H9 (cell line): ENCODE measurements around the gene SLBP. TPM values are rescaled to one million over a fixed set of nuclear protein-coding genes. Genes with fewer than 3 reads are reported as not detected.

Experiments
- DNase-seq: peaks from one replicate; pipeline ENCODE4 v3.0.0-alpha.2; 2017
- H2AFZ ChIP-seq: one replicate; pipeline ENCODE4 v1.6.1; 2013; ENCODE audit warnings: mild to moderate bottlenecking, low read length, control low read depth, moderate library complexity
- H2AK5ac ChIP-seq: 2 replicates; pipeline ENCODE4 v1.6.1; 2013; ENCODE audit warnings: low read length, control low read depth, mixed read lengths; ENCODE audit not compliant: insufficient read length
- H2BK120ac ChIP-seq: one replicate; pipeline ENCODE4 v1.6.1; 2013; ENCODE audit warnings: low read depth, mild to moderate bottlenecking, low read length, control low read depth, inconsistent platforms; ENCODE audit not compliant: poor library complexity, severe bottlenecking
- H2BK12ac ChIP-seq: 2 replicates; pipeline ENCODE4 v1.6.1; 2013; ENCODE audit warnings: low read length, control low read depth, mixed read lengths, low read depth; ENCODE audit not compliant: insufficient read length
- H2BK15ac ChIP-seq: 2 replicates; pipeline ENCODE4 v1.6.1; 2013; ENCODE audit warnings: low read depth, low read length, control low read depth
- H2BK20ac ChIP-seq: one replicate; pipeline ENCODE4 v1.6.1; 2013; ENCODE audit warnings: low read depth, mild to moderate bottlenecking, low read length, control low read depth, inconsistent platforms; ENCODE audit not compliant: poor library complexity, severe bottlenecking
- H2BK5ac ChIP-seq: 2 replicates; pipeline ENCODE4 v1.6.1; 2013; ENCODE audit warnings: low read length, control low read depth, mixed read lengths; ENCODE audit not compliant: insufficient read length
- H3K14ac ChIP-seq: 2 replicates; pipeline ENCODE4 v1.6.1; 2013; ENCODE audit warnings: low read length, control low read depth; ENCODE audit not compliant: insufficient read depth
- H3K18ac ChIP-seq: 2 replicates; pipeline ENCODE4 v1.6.1; 2013; ENCODE audit warnings: low read depth, mild to moderate bottlenecking, mixed read lengths, low read length, control low read depth; ENCODE audit not compliant: insufficient read length
- H3K23ac ChIP-seq: 2 replicates; pipeline ENCODE4 v1.6.1; 2013; ENCODE audit warnings: low read length, control low read depth, mixed read lengths, low read depth; ENCODE audit not compliant: insufficient read length
- H3K23me2 ChIP-seq: 2 replicates; pipeline ENCODE4 v1.6.1; 2013; ENCODE audit warnings: low read depth, mild to moderate bottlenecking, mixed read lengths, low read length, control low read depth; ENCODE audit not compliant: insufficient read length, poor library complexity, severe bottlenecking
- H3K27ac ChIP-seq: 2 replicates; pipeline ENCODE4 v1.5.1; 2013; ENCODE audit warnings: low read length, control low read depth, mixed read lengths, low read depth; ENCODE audit not compliant: insufficient read length
- H3K27me3 ChIP-seq: 2 replicates; pipeline ENCODE4 v1.6.1; 2013; ENCODE audit warnings: low read length, control low read depth, inconsistent platforms; ENCODE audit not compliant: insufficient read depth
- H3K4ac ChIP-seq: 2 replicates; pipeline ENCODE4 v1.6.1; 2013; ENCODE audit warnings: low read depth, mild to moderate bottlenecking, control low read depth, inconsistent platforms, low read length, moderate library complexity
- H3K4me1 ChIP-seq: 2 replicates; pipeline ENCODE4 v1.6.1; 2013; ENCODE audit warnings: low read length, control low read depth, inconsistent platforms; ENCODE audit not compliant: insufficient read depth
- H3K4me2 ChIP-seq: 2 replicates; pipeline ENCODE4 v1.6.1; 2013; ENCODE audit warnings: low read length, control low read depth, mixed read lengths; ENCODE audit not compliant: insufficient read length, insufficient read depth
- H3K56ac ChIP-seq: 2 replicates; pipeline ENCODE4 v1.6.1; 2013; ENCODE audit warnings: low read depth, mild to moderate bottlenecking, mixed read lengths, low read length, control low read depth; ENCODE audit not compliant: insufficient read length
- H3K79me1 ChIP-seq: 2 replicates; pipeline ENCODE4 v1.6.1; 2013; ENCODE audit warnings: low read depth, mild to moderate bottlenecking, moderate library complexity, low read length, control low read depth, inconsistent platforms; ENCODE audit not compliant: insufficient read depth, poor library complexity, severe bottlenecking
- H3K79me2 ChIP-seq: 2 replicates; pipeline ENCODE4 v1.6.1; 2013; ENCODE audit warnings: low read length, control low read depth, inconsistent platforms; ENCODE audit not compliant: insufficient read depth
- H3K9ac ChIP-seq: 2 replicates; pipeline ENCODE4 v1.6.1; 2013; ENCODE audit warnings: low read length, control low read depth, mixed read lengths; ENCODE audit not compliant: insufficient read length; ENCODE audit errors: extremely low read depth
- H3K9me3 ChIP-seq: one replicate; pipeline ENCODE4 v1.6.1; 2013; ENCODE audit warnings: low read depth, low read length, inconsistent platforms; ENCODE audit not compliant: control insufficient read depth
- H3T11ph ChIP-seq: one replicate; pipeline ENCODE4 v1.6.1; 2013; ENCODE audit warnings: mild to moderate bottlenecking, low read length, control low read depth, inconsistent platforms
- H4K20me1 ChIP-seq: one replicate; pipeline ENCODE4 v1.6.1; 2013; ENCODE audit not compliant: control insufficient read depth, insufficient read length, insufficient read depth
- H4K5ac ChIP-seq: 2 replicates; pipeline ENCODE4 v1.6.1; 2013; ENCODE audit warnings: low read depth, mild to moderate bottlenecking, mixed read lengths, low read length, control low read depth; ENCODE audit not compliant: insufficient read length
- H4K8ac ChIP-seq: replicated peaks from 2 replicates; pipeline ENCODE4 v1.6.1; 2013; ENCODE audit warnings: low read length, control low read depth, mixed read lengths, low read depth; ENCODE audit not compliant: insufficient read length
- H4K91ac ChIP-seq: 2 replicates; pipeline ENCODE4 v1.6.1; 2013; ENCODE audit warnings: low read depth, mild to moderate bottlenecking, moderate library complexity, mixed read lengths, low read length, control low read depth; ENCODE audit not compliant: insufficient read length
- H3K27ac Mint-ChIP-seq, 3 experiments: 2 replicates in 2 of 3; 3 replicates in 1 of 3; pipeline ENCODE4 v1.8.0; 2020 to 2021; ENCODE audit warnings: mixed read lengths in 3 of 3, mild to moderate bottlenecking in 1 of 3, moderate library complexity in 1 of 3
- H3K27me3 Mint-ChIP-seq: 2 replicates; pipeline ENCODE4 v1.8.0; 2021; ENCODE audit warnings: low read depth, mild to moderate bottlenecking, moderate library complexity, mixed read lengths
- H3K36me3 Mint-ChIP-seq, 3 experiments: 2 replicates in 2 of 3; 3 replicates in 1 of 3; pipeline ENCODE4 v1.8.0; 2020 to 2021; ENCODE audit warnings: low read depth in 3 of 3, mixed read lengths in 3 of 3; ENCODE audit not compliant: insufficient read depth in 1 of 3
- H3K4me1 Mint-ChIP-seq, 2 experiments: 2 replicates each; pipeline ENCODE4 v1.8.0; 2020; ENCODE audit warnings: mixed read lengths in 2 of 2
- H3K4me3 Mint-ChIP-seq, 2 experiments: 2 replicates in 1 of 2; 3 replicates in 1 of 2; pipeline ENCODE4 v1.8.0; 2020 to 2021; ENCODE audit warnings: mild to moderate bottlenecking in 2 of 2, mixed read lengths in 2 of 2, moderate library complexity in 1 of 2
- H3K9me3 Mint-ChIP-seq, 2 experiments: 2 replicates in 1 of 2; 3 replicates in 1 of 2; pipeline ENCODE4 v1.8.0; 2020; ENCODE audit warnings: mild to moderate bottlenecking in 2 of 2, mixed read lengths in 2 of 2, moderate library complexity in 1 of 2
- WGBS: extraction: QIAGEN DNeasy Blood & Tissue Kit; methylation state at CpG from one replicate; pipeline ENCODE4 v1.1.7; 2013; ENCODE audit warnings: missing lambda C conversion rate, low lambda C conversion rate, mixed read lengths; ENCODE audit not compliant: insufficient read length; ENCODE audit errors: extremely low coverage; 5-methylcytosine and 5-hydroxymethylcytosine counted together
- total RNA-seq: library from RNA; stranded (reverse); gene quantifications from 2 replicates; pipeline ENCODE4 v1.2.1, GENCODE V29; 2021
- TF ChIP-seq, protein P1 (sequence below): fragments of 200-600 bp; sonication (generic); conservative IDR thresholded peaks from 3 replicates; pipeline ENCODE4 v1.8.0; 2021; ENCODE audit warnings: antibody characterized with exemption, mild to moderate bottlenecking

Gene SLBP
- total RNA-seq, 1 experiment from 2014 or later = 62.7 TPM

DNA sequence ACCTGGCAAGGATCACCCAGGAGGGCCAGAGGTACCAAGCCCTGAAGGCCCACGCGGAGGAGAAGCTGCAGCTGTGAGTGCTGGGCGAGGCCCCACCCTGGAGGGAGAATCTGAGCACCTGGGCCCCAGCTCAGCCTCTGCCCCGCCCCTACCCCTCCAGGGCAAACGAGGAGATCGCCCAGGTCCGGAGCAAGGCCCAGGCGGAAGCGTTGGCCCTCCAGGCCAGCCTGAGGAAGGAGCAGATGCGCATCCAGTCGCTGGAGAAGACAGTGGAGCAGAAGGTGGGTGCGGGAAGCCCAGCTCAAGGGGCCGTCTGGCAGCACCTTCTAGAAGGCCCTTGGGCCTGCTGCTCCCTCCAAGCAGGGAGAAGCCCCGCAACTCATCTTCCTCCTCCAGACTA is 32.4 kb upstream of the SLBP start:
- Histone ChIP-seq H4K20me1 (no peaks in the 10 kb centered on the region), H2BK12ac (no peak overlapping the region), H3K27me3 (no peaks in the 10 kb centered on the region), H2BK120ac (no peak overlapping the region), H3K23ac (no peak overlapping the region), H4K8ac (no peak overlapping the region), H2BK15ac (no peak overlapping the region), H3K4me2 (no peak overlapping the region), H2BK20ac (no peak overlapping the region), H2AFZ (no peak overlapping the region), H4K5ac (no peak overlapping the region), H3K79me1 (no peaks in the 10 kb centered on the region), H3K9ac (no peak overlapping the region), H3T11ph (no peak overlapping the region), H3K4ac (no peak overlapping the region), H3K27ac (no peak overlapping the region), H3K56ac (no peak overlapping the region), H3K14ac (no peak overlapping the region), H2AK5ac (no peak overlapping the region), H3K79me2 (no peaks in the 10 kb centered on the region), H3K23me2 (no peaks in the 10 kb centered on the region), H3K9me3 (no peaks in the 10 kb centered on the region), H3K4me1 (no peaks in the 10 kb centered on the region), H4K91ac (no peak overlapping the region), H3K18ac (no peak overlapping the region), H2BK5ac (no peak overlapping the region)
- Mint-ChIP-seq H3K27ac (peak overlapping the region in 1 of 3 experiments; percentile 79; a peak in 3 of 7 replicates), H3K36me3 (peaks cover 22 to 60% (median 50%) of the 10 kb centered on the region in 3 experiments; a peak in 6 of 7 replicates), H3K27me3 (no peaks in the 10 kb centered on the region), H3K4me3 (no peak overlapping the region; a peak in 1 of 5 replicates), H3K9me3 (no peaks in the 10 kb centered on the region), H3K4me1 (0 out of 4 replicates have a peak, but pooled peaks cover 0 to 7% of the 10 kb centered on the region in 2 experiments)
- WGBS = no CpG with 5 or more reads among the region's 14 CpGs
- DNase-seq = no peak
- TF ChIP-seq, protein P1, sequence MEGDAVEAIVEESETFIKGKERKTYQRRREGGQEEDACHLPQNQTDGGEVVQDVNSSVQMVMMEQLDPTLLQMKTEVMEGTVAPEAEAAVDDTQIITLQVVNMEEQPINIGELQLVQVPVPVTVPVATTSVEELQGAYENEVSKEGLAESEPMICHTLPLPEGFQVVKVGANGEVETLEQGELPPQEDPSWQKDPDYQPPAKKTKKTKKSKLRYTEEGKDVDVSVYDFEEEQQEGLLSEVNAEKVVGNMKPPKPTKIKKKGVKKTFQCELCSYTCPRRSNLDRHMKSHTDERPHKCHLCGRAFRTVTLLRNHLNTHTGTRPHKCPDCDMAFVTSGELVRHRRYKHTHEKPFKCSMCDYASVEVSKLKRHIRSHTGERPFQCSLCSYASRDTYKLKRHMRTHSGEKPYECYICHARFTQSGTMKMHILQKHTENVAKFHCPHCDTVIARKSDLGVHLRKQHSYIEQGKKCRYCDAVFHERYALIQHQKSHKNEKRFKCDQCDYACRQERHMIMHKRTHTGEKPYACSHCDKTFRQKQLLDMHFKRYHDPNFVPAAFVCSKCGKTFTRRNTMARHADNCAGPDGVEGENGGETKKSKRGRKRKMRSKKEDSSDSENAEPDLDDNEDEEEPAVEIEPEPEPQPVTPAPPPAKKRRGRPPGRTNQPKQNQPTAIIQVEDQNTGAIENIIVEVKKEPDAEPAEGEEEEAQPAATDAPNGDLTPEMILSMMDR = no peak
